CD4-positive, alpha-beta memory T cell (primary cell): ENCODE results near the gene HIPK2. TPM values are rescaled to one million over a fixed set of nuclear protein-coding genes. Genes with fewer than 3 reads are reported as not detected.
A peak's percentile ranks its signal among the peaks of the same experiment; 100 is the strongest.

Experiments used
- CTCF ChIA-PET: fragments of 350-600 bp; sonication (Branson Sonifier 250); formaldehyde crosslinking; loops from one replicate; lab custom pipeline; 2021; ENCODE audit warnings: inconsistent platforms; ENCODE audit not compliant: partially characterized antibody; lab: Charles Lee
- POLR2A ChIA-PET: fragments of 350-600 bp; sonication (Branson Sonifier 250); formaldehyde crosslinking; loops from one replicate; lab custom pipeline; 2021; ENCODE audit not compliant: partially characterized antibody; lab: Charles Lee
- DNase-seq, 5 donors: peaks; one replicate each; pipeline versions ENCODE4 v3.0.0 to v3.0.0-alpha.2; 2020 to 2022; ENCODE audit warnings: mixed read lengths in 1 of 5
- H3K27ac ChIP-seq: one replicate; pipeline ENCODE4 v1.7.0; 2013; ENCODE audit warnings: low read depth, low read length
- H3K27me3 ChIP-seq: 2 replicates; pipeline ENCODE4 v1.7.0; 2013; ENCODE audit warnings: mild to moderate bottlenecking, low read length, moderate library complexity; ENCODE audit not compliant: insufficient read depth
- H3K36me3 ChIP-seq: 2 replicates; pipeline ENCODE4 v1.7.0; 2013; ENCODE audit warnings: mild to moderate bottlenecking, low read length, moderate library complexity; ENCODE audit not compliant: insufficient read depth
- H3K4me1 ChIP-seq: 2 replicates; pipeline ENCODE4 v1.7.0; 2013; ENCODE audit warnings: mild to moderate bottlenecking, low read length, moderate library complexity; ENCODE audit not compliant: insufficient read depth
- H3K4me3 ChIP-seq, 2 donors: one replicate each; pipeline ENCODE4 v1.7.0; 2013; ENCODE audit warnings: low read length in 2 of 2, mild to moderate bottlenecking in 1 of 2
- H3K9me3 ChIP-seq, 2 donors: one replicate each; pipeline ENCODE4 v1.7.0; 2013; ENCODE audit warnings: low read length in 2 of 2, control low read depth in 1 of 2; ENCODE audit not compliant: control insufficient read depth in 1 of 2
- H3K27ac Mint-ChIP-seq, 7 donors: one replicate each; pipeline ENCODE4 v1.8.0; 2020 to 2021; ENCODE audit warnings: mixed read lengths in 7 of 7, mild to moderate bottlenecking in 6 of 7, inconsistent platforms in 3 of 7, moderate library complexity in 3 of 7
- H3K27me3 Mint-ChIP-seq, 2 donors: one replicate each; pipeline ENCODE4 v1.8.0; 2020 to 2021; ENCODE audit warnings: mixed read lengths in 2 of 2
- H3K36me3 Mint-ChIP-seq, 2 donors: one replicate each; pipeline ENCODE4 v1.8.0; 2020 to 2021; ENCODE audit warnings: mixed read lengths in 2 of 2, inconsistent platforms in 1 of 2, mild to moderate bottlenecking in 1 of 2
- H3K4me1 Mint-ChIP-seq, 4 donors: one replicate each; pipeline ENCODE4 v1.8.0; 2020 to 2021; ENCODE audit warnings: mixed read lengths in 4 of 4, mild to moderate bottlenecking in 1 of 4
- H3K4me3 Mint-ChIP-seq, 8 donors: one replicate each; pipeline ENCODE4 v1.8.0; 2020 to 2021; ENCODE audit warnings: mixed read lengths in 8 of 8, mild to moderate bottlenecking in 7 of 8, moderate library complexity in 6 of 8, inconsistent platforms in 3 of 8
- H3K9me3 Mint-ChIP-seq, 8 donors: one replicate each; pipeline ENCODE4 v1.8.0; 2020 to 2021; ENCODE audit warnings: mixed read lengths in 8 of 8, mild to moderate bottlenecking in 5 of 8, inconsistent platforms in 3 of 8, moderate library complexity in 1 of 8
- intact Hi-C: fragments of 100-400 bp; cut with micrococcal nuclease; formaldehyde crosslinking; loops from one replicate; pipeline ENCODE4 v1.15.1; 2023
- polyA plus RNA-seq, 2 donors: library from polyadenylated mRNA; unstranded; fragments of 300-500 nt; fragmentation: Illumina TruSeq; gene quantifications; one replicate each; pipeline ENCODE4 v1.2.3, GENCODE V29; 2021
- total RNA-seq, 2 experiments: library from RNA; stranded (reverse); gene quantifications; one replicate each; pipeline ENCODE4 v1.2.3, GENCODE V29; 2021

Gene HIPK2
- total and polyA plus RNA-seq, 4 experiments from 2014 or later: 0.87 to 34.1 (median 17.8) TPM

DNA sequence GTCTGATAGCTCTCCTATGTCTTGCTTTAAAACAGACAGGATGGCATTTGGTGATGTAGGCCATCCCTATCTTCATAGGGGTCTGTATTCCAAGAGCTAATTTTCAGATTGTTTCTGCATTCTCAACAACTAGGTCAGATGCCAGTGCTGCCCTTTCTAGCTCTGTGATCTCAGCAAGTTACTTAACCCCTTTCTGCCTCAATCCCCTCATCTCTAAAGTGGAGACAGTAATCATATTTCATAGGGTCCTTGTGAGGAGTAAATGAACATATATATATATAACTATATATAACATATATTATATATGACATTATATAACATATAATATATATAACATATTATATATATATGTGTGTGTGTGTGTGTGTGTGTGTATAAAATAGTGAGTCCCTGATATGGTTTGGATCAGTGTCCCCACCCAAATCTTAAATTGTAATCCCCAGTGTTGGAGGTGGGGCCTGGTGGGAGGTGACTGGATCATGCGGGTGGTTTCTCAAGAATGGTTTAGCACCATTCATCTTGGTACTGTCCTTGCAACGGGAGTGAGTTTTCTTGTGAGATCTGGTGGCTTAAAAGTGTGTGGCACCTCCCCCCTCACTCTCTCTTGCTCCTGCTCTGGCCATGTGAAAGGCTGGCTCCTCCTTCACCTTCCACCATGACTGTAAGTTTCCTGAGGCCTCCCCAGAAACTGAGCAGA, 45.2 kb downstream of the HIPK2 start:
- CTCF ChIA-PET: no interaction called here
- intact Hi-C loops: no loop called here

GRCh38 chr7:139731802-139732470, 45.9 kb downstream of the HIPK2 start:
- intact Hi-C loops: no loop called here
- Mint-ChIP-seq H3K4me1 (peaks cover 38 to 67% (median 55%) of the 10 kb centered on the region in 4 donors), H3K9me3 (no peaks in the 10 kb centered on the region), H3K36me3 (peaks cover 4 to 30% of the 10 kb centered on the region in 2 donors), H3K4me3 (peak overlapping the region in 6 of 8 donors; percentile 28 to 71 (median 55)), H3K27me3 (no peaks in the 10 kb centered on the region), H3K27ac (peak overlapping the region; percentile 7 to 89 (median 74))
- no peaks in the 10 kb centered on the region for H3K9me3 ChIP-seq
- H3K36me3 ChIP-seq: no peaks in the 10 kb centered on the region
- peaks cover 20% of the 10 kb centered on the region for H3K4me1 ChIP-seq
- no peak overlapping the region for H3K4me3 ChIP-seq
- POLR2A ChIA-PET: interaction anchor here (0.6 kb wide), 1 partner anchor 98 kb away, joined by 3 read pairs; no protein-coding TSS in a partner anchor
- no peak for DNase-seq
- no peaks in the 10 kb centered on the region for H3K27me3 ChIP-seq
- CTCF ChIA-PET: interaction anchor here (1.2 to 1.6 kb wide), 2 partner anchors 36 to 86 kb away, joined by 3 to 7 read pairs; no protein-coding TSS in a partner anchor
- no peak overlapping the region for H3K27ac ChIP-seq

More for the DNA sequence above, 45.2 kb downstream of the HIPK2 start:
- Mint-ChIP-seq H3K4me1 (peaks cover 42 to 68% (median 55%) of the 10 kb centered on the region in 4 donors), H3K27ac (peak overlapping the region in 3 of 7 donors; percentile 2 to 47 (median 47)), H3K36me3 (peaks cover 3 to 24% of the 10 kb centered on the region in 2 donors), H3K4me3 (no peak overlapping the region), H3K9me3 (no peaks in the 10 kb centered on the region), H3K27me3 (no peaks in the 10 kb centered on the region)
- Histone ChIP-seq H3K4me3 (no peak overlapping the region), H3K27ac (no peak overlapping the region), H3K27me3 (no peaks in the 10 kb centered on the region), H3K36me3 (no peaks in the 10 kb centered on the region), H3K4me1 (peaks cover 26% of the 10 kb centered on the region), H3K9me3 (no peaks in the 10 kb centered on the region)
- DNase-seq: no peak
- POLR2A ChIA-PET: interaction anchor here (0.6 to 0.9 kb wide), 2 partner anchors 45 to 97 kb away, joined by 3 read pairs; partner anchors contain the start of gene HIPK2

DNA sequence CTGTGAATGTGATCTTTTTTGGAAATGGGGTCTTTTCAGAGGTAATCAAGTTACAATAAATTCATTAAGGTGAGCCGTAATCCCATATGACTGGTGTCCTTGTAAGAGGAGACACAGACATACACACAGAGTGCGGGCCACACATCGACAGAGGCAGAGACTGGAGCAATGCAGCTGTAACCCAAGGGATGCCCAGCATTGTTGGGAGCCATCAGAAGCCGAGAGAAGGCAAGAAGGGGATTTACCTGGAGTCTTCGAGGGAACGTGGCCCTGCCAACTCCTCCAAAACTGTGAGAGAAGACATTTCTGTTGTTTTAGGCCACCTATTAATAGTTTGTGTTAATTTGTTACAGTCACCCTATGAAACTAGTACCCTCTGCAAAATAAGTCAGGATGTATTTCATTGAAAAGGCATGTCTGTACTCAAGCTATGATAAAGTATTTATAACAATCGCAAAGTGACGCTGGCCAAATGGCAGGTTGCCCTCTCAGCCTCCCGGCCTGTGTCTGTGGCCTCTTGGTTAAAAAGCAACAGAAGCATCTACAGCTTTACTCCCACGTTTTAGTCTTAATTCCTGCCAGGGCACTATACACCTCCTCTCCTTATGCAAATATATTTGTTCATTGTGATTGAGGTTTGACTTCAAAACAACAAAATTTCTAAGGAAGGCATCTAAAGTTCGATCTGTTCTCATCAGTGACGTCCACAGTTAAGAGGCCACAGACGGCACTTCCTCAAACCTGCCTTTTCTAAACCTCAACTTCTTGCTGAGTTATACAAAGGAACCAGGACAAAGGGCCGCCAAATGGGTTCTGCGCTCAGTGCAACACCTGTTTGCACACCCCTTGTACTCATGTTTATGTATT, 46.8 kb downstream of the HIPK2 start:
- intact Hi-C loops: no loop called here
- ChIA-PET POLR2A (no interaction called here), CTCF (interaction anchor here (1.2 to 1.6 kb wide), 2 partner anchors 37 to 85 kb away, joined by 3 to 7 read pairs; no protein-coding TSS in a partner anchor)
- no peaks in the 10 kb centered on the region for H3K27me3 Mint-ChIP-seq
- peak overlapping the region in 5 of 8 donors; percentile 28 to 71 (median 55) for H3K4me3 Mint-ChIP-seq
- Histone ChIP-seq H3K4me3 (no peak overlapping the region), H3K4me1 (peaks cover 16% of the 10 kb centered on the region), H3K27me3 (no peaks in the 10 kb centered on the region), H3K36me3 (no peaks in the 10 kb centered on the region), H3K27ac (no peak overlapping the region), H3K9me3 (no peaks in the 10 kb centered on the region)
- H3K9me3 Mint-ChIP-seq: no peaks in the 10 kb centered on the region
- DNase-seq: peak; percentile 41 to 68 (median 55)
- peak overlapping the region in 6 of 7 donors; percentile 7 to 89 (median 78) for H3K27ac Mint-ChIP-seq
- H3K36me3 Mint-ChIP-seq: peaks cover 6 to 33% of the 10 kb centered on the region in 2 donors
- H3K4me1 Mint-ChIP-seq: peaks cover 37 to 67% (median 56%) of the 10 kb centered on the region in 4 donors

DNA sequence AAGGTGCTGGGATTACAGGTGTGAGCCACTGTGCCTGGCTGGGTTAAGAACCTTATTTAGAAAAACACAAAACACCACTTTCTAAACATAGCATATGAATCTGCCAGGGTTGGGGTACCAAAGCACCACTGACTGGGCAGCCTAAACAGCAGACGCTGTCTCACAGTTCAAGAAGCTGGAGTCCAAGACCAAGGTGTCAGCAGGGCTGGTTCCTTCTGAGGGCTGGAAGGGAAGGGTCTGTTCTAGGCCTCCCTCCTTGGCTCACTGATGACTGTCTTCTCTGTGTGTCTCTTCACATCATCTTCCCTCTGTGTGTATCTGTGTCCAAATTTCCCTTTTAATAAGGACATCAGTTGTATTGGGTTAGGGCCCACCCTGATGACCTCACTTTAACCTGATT, 49.6 kb downstream of the HIPK2 start:
- no peak for DNase-seq
- no peaks in the 10 kb centered on the region for H3K27me3 ChIP-seq
- Mint-ChIP-seq H3K27me3 (no peaks in the 10 kb centered on the region), H3K27ac (no peak overlapping the region), H3K4me1 (peaks cover 36 to 66% (median 51%) of the 10 kb centered on the region in 4 donors), H3K36me3 (peaks cover 6 to 30% of the 10 kb centered on the region in 2 donors), H3K9me3 (no peaks in the 10 kb centered on the region), H3K4me3 (no peak overlapping the region)
- ChIA-PET CTCF (interaction anchor here (1.1 kb wide), 1 partner anchor 83 kb away, joined by 5 read pairs; no protein-coding TSS in a partner anchor), POLR2A (no interaction called here)
- peaks cover 26% of the 10 kb centered on the region for H3K4me1 ChIP-seq
- no peak overlapping the region for H3K4me3 ChIP-seq
- intact Hi-C loops: no loop called here
- H3K27ac ChIP-seq: no peak overlapping the region
- H3K36me3 ChIP-seq: no peaks in the 10 kb centered on the region
- no peaks in the 10 kb centered on the region for H3K9me3 ChIP-seq

DNA sequence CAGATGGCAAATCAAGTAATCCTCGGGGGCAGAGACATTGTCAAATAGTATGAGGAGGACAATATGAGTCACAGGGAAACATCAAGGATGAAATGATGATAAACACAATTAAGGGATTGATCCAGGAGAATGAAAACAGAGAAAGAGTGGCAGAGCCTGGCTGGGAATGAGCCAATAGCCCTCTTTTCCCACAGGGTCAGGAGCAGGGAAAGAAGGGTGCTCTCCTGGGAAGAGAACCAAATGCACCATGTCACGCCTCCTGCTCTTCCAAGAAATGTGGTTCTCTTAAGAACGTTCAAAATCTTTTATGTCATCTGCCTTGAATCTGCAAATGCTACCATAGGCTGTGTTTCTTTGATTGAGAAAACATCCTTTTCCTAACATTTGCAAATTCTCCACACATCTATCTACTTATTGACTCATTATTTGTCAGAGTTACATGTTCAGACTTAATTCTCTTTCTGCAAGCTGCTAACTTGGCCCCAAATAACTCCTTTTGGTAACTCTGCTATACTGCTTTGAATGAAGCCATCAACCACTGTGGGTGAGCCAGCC, 50.6 kb downstream of the HIPK2 start:
- no peak overlapping the region for H3K4me3 Mint-ChIP-seq
- peaks cover 31 to 63% (median 44%) of the 10 kb centered on the region in 4 donors for H3K4me1 Mint-ChIP-seq
- Histone ChIP-seq H3K36me3 (no peaks in the 10 kb centered on the region), H3K9me3 (no peaks in the 10 kb centered on the region), H3K4me3 (no peak overlapping the region), H3K4me1 (peaks cover 25% of the 10 kb centered on the region), H3K27me3 (no peaks in the 10 kb centered on the region), H3K27ac (no peak overlapping the region)
- DNase-seq: no peak
- H3K9me3 Mint-ChIP-seq: no peaks in the 10 kb centered on the region
- H3K27ac Mint-ChIP-seq: peak overlapping the region in 1 of 7 donors; percentile 66
- CTCF ChIA-PET: no interaction called here
- POLR2A ChIA-PET: interaction anchor here (1.0 kb wide), 1 partner anchor 10 kb away, joined by 4 read pairs; no protein-coding TSS in a partner anchor
- intact Hi-C loops: no loop called here
- H3K36me3 Mint-ChIP-seq: peaks cover 6 to 30% of the 10 kb centered on the region in 2 donors
- H3K27me3 Mint-ChIP-seq: no peaks in the 10 kb centered on the region

GRCh38 chr7:139726485-139726869, 51.3 kb downstream of the HIPK2 start:
- peaks cover 6 to 30% of the 10 kb centered on the region in 2 donors for H3K36me3 Mint-ChIP-seq
- Histone ChIP-seq H3K4me1 (peaks cover 17% of the 10 kb centered on the region), H3K36me3 (no peaks in the 10 kb centered on the region), H3K4me3 (no peak overlapping the region), H3K27ac (no peak overlapping the region), H3K9me3 (no peaks in the 10 kb centered on the region), H3K27me3 (no peaks in the 10 kb centered on the region)
- peak overlapping the region in 3 of 7 donors; percentile 10 to 19 (median 15) for H3K27ac Mint-ChIP-seq
- POLR2A ChIA-PET: interaction anchor here (1.0 kb wide), 1 partner anchor 11 kb away, joined by 4 read pairs; no protein-coding TSS in a partner anchor
- H3K4me3 Mint-ChIP-seq: no peak overlapping the region
- DNase-seq: no peak
- intact Hi-C loops: no loop called here
- H3K9me3 Mint-ChIP-seq: no peaks in the 10 kb centered on the region
- peaks cover 24 to 58% (median 38%) of the 10 kb centered on the region in 4 donors for H3K4me1 Mint-ChIP-seq
- CTCF ChIA-PET: no interaction called here
- H3K27me3 Mint-ChIP-seq: no peaks in the 10 kb centered on the region
